HEK293 (cell line): ENCODE results near the gene CGB2.

Experiments used
- CTCF ChIA-PET: fragments of 350-600 bp; formaldehyde crosslinking; extraction: SDS; loops from one replicate; lab custom pipeline; 2021; ENCODE audit warnings: antibody characterized with exemption; lab: Yijun Ruan, JAX
- POLR2A ChIA-PET: fragments of 300-600 bp; formaldehyde crosslinking; extraction: SDS; loops from one replicate; lab custom pipeline; 2020; ENCODE audit warnings: antibody characterized with exemption, inconsistent platforms; lab: Yijun Ruan, JAX
- H3K27ac ChIP-seq: fragments of 200-500 bp; sonication (Bioruptor generic); 2 replicates; pipeline ENCODE4 v1.5.1; 2014; ENCODE audit warnings: low read depth, low read length, control low read depth, inconsistent platforms; ENCODE audit errors: extremely low read depth
- H3K36me3 ChIP-seq, 2 experiments: fragments of 200-500 bp in 1 of 2; sonication (Bioruptor generic) in 1 of 2; 1 replicate in 1 of 2; 2 replicates in 1 of 2; pipeline ENCODE4 v1.5.1; 2014 to 2017; ENCODE audit warnings: inconsistent platforms in 2 of 2, low read length in 2 of 2; ENCODE audit not compliant: control insufficient read depth in 2 of 2, insufficient read depth in 1 of 2
- H3K4me1 ChIP-seq: fragments of 200-500 bp; sonication (Bioruptor generic); 2 replicates; pipeline ENCODE4 v1.5.1; 2014; ENCODE audit warnings: mild to moderate bottlenecking, low read length, inconsistent platforms; ENCODE audit not compliant: control insufficient read depth, insufficient read depth
- H3K4me3 ChIP-seq: 2 replicates; pipeline ENCODE4 v1.5.1; 2011; ENCODE audit warnings: low read depth, mild to moderate bottlenecking, control low read depth, low read length, moderate library complexity
- H3K9me3 ChIP-seq: fragments of 200-500 bp; sonication (Bioruptor generic); 2 replicates; pipeline ENCODE4 v1.5.1; 2014; ENCODE audit warnings: low read depth, low read length, inconsistent platforms; ENCODE audit not compliant: control insufficient read depth, insufficient read depth
- CTCF ChIP-seq: fragments of 450-650 bp; formaldehyde crosslinking; IDR thresholded peaks from 2 replicates; pipeline ENCODE4 v1.5.1; 2016; ENCODE audit warnings: missing biosample characterization, missing genetic modification characterization
- GLIS1 ChIP-seq: fragments of 450-650 bp; formaldehyde crosslinking; IDR thresholded peaks from 2 replicates; pipeline ENCODE4 v1.5.1; 2016; ENCODE audit warnings: missing biosample characterization, missing genetic modification characterization
- KLF1 ChIP-seq: fragments of 450-650 bp; formaldehyde crosslinking; IDR thresholded peaks from 2 replicates; pipeline ENCODE4 v1.5.1; 2016; ENCODE audit warnings: missing biosample characterization, missing genetic modification characterization
- KLF8 ChIP-seq: fragments of 450-650 bp; formaldehyde crosslinking; IDR thresholded peaks from 2 replicates; pipeline ENCODE4 v1.5.1; 2016; ENCODE audit warnings: missing biosample characterization, missing genetic modification characterization
- PRDM1 ChIP-seq: fragments of 450-650 bp; formaldehyde crosslinking; IDR thresholded peaks from 2 replicates; pipeline ENCODE4; 2016; ENCODE audit warnings: missing biosample characterization, missing genetic modification characterization
- SP2 ChIP-seq: fragments of 450-650 bp; formaldehyde crosslinking; IDR thresholded peaks from 2 replicates; pipeline ENCODE4 v1.5.1; 2016; ENCODE audit warnings: missing biosample characterization, missing genetic modification characterization
- ZBTB17 ChIP-seq: fragments of 450-650 bp; formaldehyde crosslinking; IDR thresholded peaks from 2 replicates; pipeline ENCODE4 v1.5.1; 2016; ENCODE audit warnings: missing biosample characterization, missing genetic modification characterization
- ZBTB21 ChIP-seq: fragments of 450-650 bp; formaldehyde crosslinking; IDR thresholded peaks from 2 replicates; pipeline ENCODE4 v1.5.1; 2017; ENCODE audit warnings: missing biosample characterization, missing genetic modification characterization
- ZNF16 ChIP-seq: fragments of 450-650 bp; formaldehyde crosslinking; IDR thresholded peaks from 2 replicates; pipeline ENCODE4 v1.5.1; 2016; ENCODE audit warnings: low read depth, missing biosample characterization, missing genetic modification characterization
- ZNF23 ChIP-seq: fragments of 450-650 bp; formaldehyde crosslinking; IDR thresholded peaks from 2 replicates; pipeline ENCODE4 v1.5.1; 2016; ENCODE audit warnings: missing biosample characterization, missing genetic modification characterization, borderline replicate concordance
- ZNF24 ChIP-seq: fragments of 450-650 bp; formaldehyde crosslinking; IDR thresholded peaks from 2 replicates; pipeline ENCODE4 v1.5.1; 2016; ENCODE audit warnings: missing biosample characterization, missing genetic modification characterization
- ZNF366 ChIP-seq: fragments of 450-650 bp; formaldehyde crosslinking; conservative IDR thresholded peaks from 2 replicates; pipeline ENCODE4 v1.5.1; 2016; ENCODE audit warnings: missing biosample characterization, missing genetic modification characterization
- ZNF561 ChIP-seq: fragments of 450-650 bp; IDR thresholded peaks from 2 replicates; pipeline ENCODE4 v1.5.1; 2018; ENCODE audit warnings: missing biosample characterization, missing genetic modification characterization, borderline replicate concordance
- ZNF621 ChIP-seq: fragments of 450-650 bp; formaldehyde crosslinking; IDR thresholded peaks from 2 replicates; pipeline ENCODE4 v1.5.1; 2017; ENCODE audit warnings: missing biosample characterization, missing genetic modification characterization
- ZNF639 ChIP-seq: fragments of 450-650 bp; formaldehyde crosslinking; IDR thresholded peaks from 2 replicates; pipeline ENCODE4 v1.5.1; 2016; ENCODE audit warnings: missing biosample characterization, missing genetic modification characterization
- ZNF654 ChIP-seq: fragments of 450-650 bp; formaldehyde crosslinking; IDR thresholded peaks from 2 replicates; pipeline ENCODE4 v1.5.1; 2016; ENCODE audit warnings: low read depth, missing biosample characterization, missing genetic modification characterization
- ZNF692 ChIP-seq: fragments of 450-650 bp; formaldehyde crosslinking; IDR thresholded peaks from 2 replicates; pipeline ENCODE4 v1.5.1; 2016; ENCODE audit warnings: missing biosample characterization, missing genetic modification characterization
- ZNF785 ChIP-seq: fragments of 450-650 bp; formaldehyde crosslinking; IDR thresholded peaks from 2 replicates; pipeline ENCODE4 v1.5.1; 2016; ENCODE audit warnings: missing biosample characterization, missing genetic modification characterization
- TF ChIP-seq, protein P1 (sequence below): fragments of 450-650 bp; formaldehyde crosslinking; IDR thresholded peaks from 2 replicates; pipeline ENCODE4 v1.5.1; 2017; ENCODE audit warnings: missing biosample characterization, missing genetic modification characterization

The CGB2 gene

DNA sequence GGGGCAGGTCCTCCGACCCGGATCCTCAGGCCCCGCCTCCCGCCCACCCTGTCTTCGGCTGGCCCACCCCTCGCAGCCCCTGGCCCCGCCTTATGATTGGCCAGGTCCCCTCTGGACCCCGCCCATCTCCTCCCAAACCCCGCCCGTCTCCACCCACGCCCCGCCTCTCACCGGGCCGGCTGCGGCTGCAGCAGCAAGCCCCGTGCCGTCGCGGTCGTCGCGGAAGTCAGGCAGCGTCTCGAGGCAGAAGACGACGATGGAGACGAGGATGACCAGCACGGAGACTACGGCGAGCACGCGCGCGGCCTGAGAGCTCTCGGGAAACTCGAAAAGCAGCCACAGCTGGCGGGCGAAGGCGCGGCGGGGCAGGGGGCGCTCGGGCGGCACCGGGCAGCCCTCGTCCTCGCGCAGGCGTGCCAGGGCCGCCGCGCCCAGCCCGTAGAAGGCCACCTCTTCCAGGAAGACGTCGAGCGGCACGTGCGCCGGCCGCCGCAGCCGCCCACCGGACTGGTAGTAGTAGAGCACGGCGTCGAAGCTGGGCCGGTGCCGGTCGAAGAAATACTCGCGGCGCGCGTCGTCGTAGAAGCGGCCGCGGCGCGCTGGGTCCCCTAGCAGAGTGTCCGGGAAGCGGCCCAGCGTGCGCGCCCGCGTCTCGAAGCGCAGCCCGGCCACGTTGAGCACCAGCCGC, 40.3 kb downstream of the CGB2 start:
- no peak overlapping the region for H3K4me3 ChIP-seq
- TF ChIP-seq KLF8 (tag by site-specific recombination) (peak; percentile 96), SP2 (tag by site-specific recombination) (peak; percentile 37), KLF1 (tag by site-specific recombination) (peak; percentile 92), ZNF692 (tag by site-specific recombination) (no peak)
- TF ChIP-seq, all 188 proteins: peak for 3
- Histone ChIP-seq H3K36me3 (no peaks in the 10 kb centered on the region), H3K4me1 (peaks cover 4% of the 10 kb centered on the region), H3K9me3 (no peaks in the 10 kb centered on the region), H3K27ac (no peak overlapping the region)
- CTCF ChIA-PET: interaction anchor here (0.5 to 3.3 kb wide), 8 partner anchors 12 to 293 kb away, joined by 3 to 25 read pairs (median 3); no protein-coding TSS in a partner anchor
- POLR2A ChIA-PET: no interaction called here

DNA sequence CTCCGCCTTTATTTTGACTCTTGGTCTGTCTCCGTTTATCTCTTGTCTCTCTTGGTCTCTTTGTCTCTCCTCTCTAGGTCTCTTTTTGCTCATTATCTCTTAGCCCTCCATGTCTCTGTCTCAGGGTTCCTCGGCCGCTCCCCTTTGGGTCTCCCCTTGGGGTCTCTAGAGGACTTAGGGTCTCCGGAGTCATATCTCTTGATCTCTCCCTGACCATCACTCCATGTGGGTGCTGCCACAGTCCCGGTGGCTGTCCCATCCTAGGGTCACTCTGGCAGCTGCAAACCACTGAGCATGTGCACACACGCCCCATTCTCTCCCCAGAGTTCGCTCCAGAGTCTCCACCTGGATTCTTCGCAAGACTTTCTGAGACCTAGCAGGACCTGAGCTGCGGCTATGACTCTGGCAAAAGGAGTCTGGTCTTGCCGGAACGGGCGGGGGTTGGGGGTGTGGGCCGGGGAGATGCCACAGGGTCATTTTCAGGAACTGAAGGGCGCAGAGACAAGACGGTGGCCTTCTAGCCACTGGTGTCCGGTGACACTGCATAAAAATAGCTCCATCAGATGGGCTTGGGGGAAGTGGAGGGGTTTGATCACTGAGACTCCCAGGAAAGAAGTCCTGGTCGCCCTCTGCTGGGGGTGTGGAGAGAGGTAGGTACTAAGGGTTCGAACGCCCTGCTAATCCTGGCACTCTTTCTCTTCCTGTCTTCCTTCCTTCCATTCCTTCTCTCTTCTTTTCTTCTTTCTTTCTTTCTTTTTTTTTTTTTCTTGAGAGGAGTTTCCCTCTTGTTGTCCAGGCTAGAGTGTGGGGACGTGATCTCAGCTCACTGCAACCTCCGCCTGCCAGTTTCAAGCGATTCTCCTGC, 42.1 kb downstream of the CGB2 start:
- Histone ChIP-seq H3K4me1 (no peaks in the 10 kb centered on the region), H3K4me3 (no peak overlapping the region), H3K27ac (no peak overlapping the region), H3K9me3 (no peaks in the 10 kb centered on the region), H3K36me3 (no peaks in the 10 kb centered on the region)
- TF ChIP-seq ZNF16 (no peak), ZNF23 (tag by site-specific recombination) (no peak), ZNF561 (tag by site-specific recombination) (no peak), PRDM1 (tag by site-specific recombination) (0 out of 2 replicates have a peak, but pooled peaks have one; percentile 11), ZNF654 (peak; percentile 53), ZNF621 (tag by site-specific recombination) (no peak), CTCF (tag by site-specific recombination) (peak; percentile 66), ZBTB21 (tag by site-specific recombination) (no peak), ZNF785 (0 out of 2 replicates have a peak, but pooled peaks have one; percentile 18), ZBTB17 (tag by site-specific recombination) (peak; percentile 33; the same call in 1 of the 2 replicates), GLIS1 (tag by site-specific recombination) (peak; percentile 6; the same call in 1 of the 2 replicates), ZNF24 (tag by site-specific recombination) (no peak), ZNF366 (tag by site-specific recombination) (peak; percentile 78), ZNF639 (tag by site-specific recombination) (no peak)
- TF ChIP-seq, protein P1, sequence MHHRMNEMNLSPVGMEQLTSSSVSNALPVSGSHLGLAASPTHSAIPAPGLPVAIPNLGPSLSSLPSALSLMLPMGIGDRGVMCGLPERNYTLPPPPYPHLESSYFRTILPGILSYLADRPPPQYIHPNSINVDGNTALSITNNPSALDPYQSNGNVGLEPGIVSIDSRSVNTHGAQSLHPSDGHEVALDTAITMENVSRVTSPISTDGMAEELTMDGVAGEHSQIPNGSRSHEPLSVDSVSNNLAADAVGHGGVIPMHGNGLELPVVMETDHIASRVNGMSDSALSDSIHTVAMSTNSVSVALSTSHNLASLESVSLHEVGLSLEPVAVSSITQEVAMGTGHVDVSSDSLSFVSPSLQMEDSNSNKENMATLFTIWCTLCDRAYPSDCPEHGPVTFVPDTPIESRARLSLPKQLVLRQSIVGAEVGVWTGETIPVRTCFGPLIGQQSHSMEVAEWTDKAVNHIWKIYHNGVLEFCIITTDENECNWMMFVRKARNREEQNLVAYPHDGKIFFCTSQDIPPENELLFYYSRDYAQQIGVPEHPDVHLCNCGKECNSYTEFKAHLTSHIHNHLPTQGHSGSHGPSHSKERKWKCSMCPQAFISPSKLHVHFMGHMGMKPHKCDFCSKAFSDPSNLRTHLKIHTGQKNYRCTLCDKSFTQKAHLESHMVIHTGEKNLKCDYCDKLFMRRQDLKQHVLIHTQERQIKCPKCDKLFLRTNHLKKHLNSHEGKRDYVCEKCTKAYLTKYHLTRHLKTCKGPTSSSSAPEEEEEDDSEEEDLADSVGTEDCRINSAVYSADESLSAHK (tag by site-specific recombination): no peak
- ChIA-PET POLR2A (interaction anchor here (0.6 to 1.4 kb wide), 7 partner anchors 16 to 603 kb away, joined by 3 to 7 read pairs (median 4); partner anchors contain the start of genes ALDH16A1, CGB7, GYS1 and RUVBL2), CTCF (interaction anchor here (0.5 to 3.7 kb wide), 43 partner anchors 8 to 389 kb away, joined by 3 to 88 read pairs (median 6); partner anchors contain the start of genes CGB7, GYS1, LIN7B and RUVBL2)
